Ascending aorta (tissue), 2 donors: ENCODE results near the gene KAZN. TPM values are rescaled to one million over a fixed set of nuclear protein-coding genes. Genes with fewer than 3 reads are reported as not detected.

ENCODE experiments used
- DNase-seq, 2 donors: peaks; one replicate each; pipeline ENCODE4 v3.0.0-alpha.2; 2019; ENCODE audit warnings: low spot score in 2 of 2
- H3K27ac ChIP-seq, 2 donors: fragments of 200-600 bp; sonication (generic); one replicate each; pipeline ENCODE4 v1.5.1; 2016 to 2017; ENCODE audit warnings: mild to moderate bottlenecking in 1 of 2
- H3K27me3 ChIP-seq: fragments of 200-600 bp; sonication (generic); one replicate; pipeline ENCODE4 v1.5.1; 2017
- H3K36me3 ChIP-seq, 2 donors: fragments of 200-600 bp; sonication (generic); one replicate each; pipeline ENCODE4 v1.5.1; 2016
- H3K4me1 ChIP-seq, 2 donors: fragments of 200-600 bp; sonication (generic); one replicate each; pipeline ENCODE4 v1.5.1; 2016 to 2017; ENCODE audit warnings: mild to moderate bottlenecking in 1 of 2
- H3K4me3 ChIP-seq, 2 donors: fragments of 200-600 bp; sonication (generic); one replicate each; pipeline ENCODE4 v1.5.1; 2016 to 2017; ENCODE audit warnings: mild to moderate bottlenecking in 1 of 2
- H3K9me3 ChIP-seq, 2 donors: fragments of 200-600 bp; sonication (generic); one replicate each; pipeline ENCODE4 v1.5.1; 2016
- intact Hi-C: fragments of 100-400 bp; cut with DNase I; formaldehyde crosslinking; loops from one replicate; pipeline ENCODE4 v1.15.1; 2023
- total RNA-seq: library from RNA; depleted of rRNA; stranded (reverse); fragments of >200 nt; gene quantifications from one replicate; pipeline ENCODE4 v1.1.0, GENCODE V29; 2016
- TF ChIP-seq, protein P1 (sequence below), 3 experiments: fragments of 200-600 bp in 2 of 3; fragments of 450-650 bp in 1 of 3; sonication (generic) in 2 of 3; IDR thresholded peaks; one replicate each; pipeline ENCODE4 v1.5.1; 2016 to 2019; ENCODE audit warnings: antibody characterized with exemption in 3 of 3, mild to moderate bottlenecking in 1 of 3, moderate library complexity in 1 of 3

Gene KAZN
- total RNA-seq, 1 donor from 2014 or later, result 58.5 TPM

DNA sequence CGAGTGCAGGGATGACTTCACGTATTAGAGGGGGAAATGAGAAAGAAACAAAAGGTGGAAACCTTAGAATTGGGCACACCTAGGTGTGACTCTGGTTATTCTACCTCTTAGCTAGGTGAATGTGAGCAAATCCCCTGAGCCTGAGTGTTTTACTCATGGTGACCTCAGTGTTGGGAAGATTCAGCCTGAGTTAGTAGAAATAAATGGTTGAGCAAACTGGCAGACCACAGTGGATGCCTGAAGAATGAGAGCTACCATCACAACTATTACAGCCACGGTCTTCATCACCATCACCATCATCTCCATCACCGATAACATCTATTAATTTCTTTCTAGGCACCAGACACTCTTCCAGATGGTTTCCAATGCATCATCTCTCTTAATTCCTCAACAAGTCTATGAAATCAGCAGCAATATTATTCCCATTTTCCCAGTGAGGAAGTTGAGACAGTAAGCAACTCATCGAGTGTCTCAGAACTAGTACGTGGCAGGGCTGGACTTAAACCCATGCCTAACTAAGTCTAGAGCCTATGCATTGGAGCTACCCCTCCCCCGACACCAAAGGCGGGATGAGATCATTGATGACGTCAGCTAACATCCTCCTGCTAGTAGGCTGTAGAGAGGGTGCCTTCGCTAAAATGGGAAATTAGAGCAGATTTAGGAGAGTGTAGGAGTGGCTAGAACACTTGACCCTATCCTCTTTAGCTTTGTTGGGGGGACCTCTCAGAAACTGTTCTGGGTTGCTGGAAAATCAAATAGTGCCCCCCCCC lies 7.9 kb upstream of the KAZN start:
- intact Hi-C loops, result no loop called here
- no peak overlapping the region for H3K27ac ChIP-seq
- TF ChIP-seq, protein P1, sequence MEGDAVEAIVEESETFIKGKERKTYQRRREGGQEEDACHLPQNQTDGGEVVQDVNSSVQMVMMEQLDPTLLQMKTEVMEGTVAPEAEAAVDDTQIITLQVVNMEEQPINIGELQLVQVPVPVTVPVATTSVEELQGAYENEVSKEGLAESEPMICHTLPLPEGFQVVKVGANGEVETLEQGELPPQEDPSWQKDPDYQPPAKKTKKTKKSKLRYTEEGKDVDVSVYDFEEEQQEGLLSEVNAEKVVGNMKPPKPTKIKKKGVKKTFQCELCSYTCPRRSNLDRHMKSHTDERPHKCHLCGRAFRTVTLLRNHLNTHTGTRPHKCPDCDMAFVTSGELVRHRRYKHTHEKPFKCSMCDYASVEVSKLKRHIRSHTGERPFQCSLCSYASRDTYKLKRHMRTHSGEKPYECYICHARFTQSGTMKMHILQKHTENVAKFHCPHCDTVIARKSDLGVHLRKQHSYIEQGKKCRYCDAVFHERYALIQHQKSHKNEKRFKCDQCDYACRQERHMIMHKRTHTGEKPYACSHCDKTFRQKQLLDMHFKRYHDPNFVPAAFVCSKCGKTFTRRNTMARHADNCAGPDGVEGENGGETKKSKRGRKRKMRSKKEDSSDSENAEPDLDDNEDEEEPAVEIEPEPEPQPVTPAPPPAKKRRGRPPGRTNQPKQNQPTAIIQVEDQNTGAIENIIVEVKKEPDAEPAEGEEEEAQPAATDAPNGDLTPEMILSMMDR (IDR thresholded peaks at IDR 0.05), result no peak

DNA sequence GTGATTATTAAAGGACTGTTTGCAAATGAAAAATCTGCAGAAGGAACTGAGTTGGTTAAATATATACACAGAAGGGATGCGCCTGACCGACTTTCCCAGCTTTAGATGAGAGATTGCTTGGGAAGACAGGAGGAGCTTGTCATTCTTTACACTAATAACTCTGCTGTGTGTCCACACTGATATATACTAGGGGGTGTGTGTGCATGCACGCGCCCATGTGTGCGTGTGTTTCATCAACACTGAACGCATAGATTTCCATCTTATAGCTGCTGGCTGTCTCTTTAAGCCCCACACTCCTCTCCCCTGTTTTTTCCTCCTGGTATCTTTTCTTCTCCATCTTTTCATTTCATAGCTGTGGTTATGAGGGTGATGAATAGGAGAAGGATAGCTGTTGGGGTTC lies 6.9 kb upstream of the KAZN start:
- Histone ChIP-seq H3K27ac (no peak overlapping the region), H3K4me3 (no peak overlapping the region), H3K36me3 (no peaks in the 10 kb centered on the region), H3K27me3 (no peaks in the 10 kb centered on the region), H3K4me1 (no peaks in the 10 kb centered on the region), H3K9me3 (no peaks in the 10 kb centered on the region)
- TF ChIP-seq, protein P1 (IDR thresholded peaks at IDR 0.05), result no peak
- DNase-seq, result no peak
- intact Hi-C loops, result no loop called here

More for the DNA sequence above, 7.9 kb upstream of the KAZN start:
- Histone ChIP-seq H3K4me1 (no peaks in the 10 kb centered on the region), H3K4me3 (no peak overlapping the region), H3K27me3 (no peaks in the 10 kb centered on the region), H3K9me3 (no peaks in the 10 kb centered on the region), H3K36me3 (no peaks in the 10 kb centered on the region)
- no peak for DNase-seq

DNA sequence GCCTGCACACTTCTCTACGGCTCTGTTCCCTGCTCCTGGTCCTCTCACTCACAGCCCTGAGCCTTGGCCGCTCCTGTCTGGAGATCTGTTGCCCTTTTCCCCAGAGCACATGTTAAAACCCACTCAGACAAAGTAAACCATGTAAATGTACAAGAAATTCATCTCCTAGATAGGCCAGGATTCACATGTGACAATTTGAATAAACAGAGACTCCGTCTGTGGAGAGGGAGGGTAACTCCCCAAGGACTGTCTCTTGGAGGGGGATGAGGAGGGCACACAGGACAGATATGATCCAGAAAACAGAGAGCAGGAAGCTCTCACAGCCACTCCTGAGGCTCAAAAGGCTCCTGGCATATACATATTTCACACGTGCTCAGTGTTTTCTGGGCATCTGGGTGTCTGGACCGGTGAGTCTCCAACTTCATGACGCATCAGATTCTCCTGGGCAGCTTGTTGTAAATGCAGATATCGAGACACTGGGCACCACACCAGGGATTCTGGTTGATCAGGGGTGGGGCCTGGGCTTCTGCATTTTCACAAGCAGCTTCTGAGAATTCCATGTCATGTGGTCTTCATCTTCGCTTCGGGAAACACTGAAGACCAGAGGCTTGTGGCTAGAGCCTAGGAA lies 6.4 kb upstream of the KAZN start:
- H3K9me3 ChIP-seq, result no peaks in the 10 kb centered on the region
- TF ChIP-seq, protein P1 (IDR thresholded peaks at IDR 0.05), result no peak
- H3K36me3 ChIP-seq, result no peaks in the 10 kb centered on the region
- no peak overlapping the region for H3K4me3 ChIP-seq
- intact Hi-C loops, result no loop called here
- H3K27me3 ChIP-seq, result no peaks in the 10 kb centered on the region
- H3K27ac ChIP-seq, result no peak overlapping the region
- DNase-seq, result no peak
- H3K4me1 ChIP-seq, result no peaks in the 10 kb centered on the region

DNA sequence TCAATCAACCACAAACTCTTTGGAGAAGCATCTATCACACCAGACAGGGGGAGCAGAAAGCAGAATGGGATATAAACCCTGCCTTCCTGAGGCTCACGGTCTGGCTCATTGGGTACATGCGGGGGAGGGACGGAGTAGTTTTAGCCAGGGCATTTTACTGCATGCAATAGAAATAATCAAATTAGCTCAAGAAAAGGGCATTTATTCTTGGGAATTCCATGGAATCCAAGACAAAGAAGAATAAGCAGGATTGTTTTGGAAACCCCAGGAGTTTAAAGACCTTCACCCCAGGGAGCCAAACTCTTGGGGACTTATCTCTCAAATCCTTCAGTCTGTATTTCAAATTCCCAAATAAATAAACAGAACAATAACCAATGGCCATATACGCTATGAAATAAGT lies 5.2 kb upstream of the KAZN start:
- Histone ChIP-seq H3K36me3 (no peaks in the 10 kb centered on the region), H3K4me3 (no peak overlapping the region), H3K27me3 (peaks cover 6% of the 10 kb centered on the region), H3K27ac (no peak overlapping the region), H3K4me1 (no peaks in the 10 kb centered on the region), H3K9me3 (no peaks in the 10 kb centered on the region)
- DNase-seq, result no peak
- TF ChIP-seq, protein P1 (IDR thresholded peaks at IDR 0.05), result no peak
- intact Hi-C loops, result no loop called here

DNA sequence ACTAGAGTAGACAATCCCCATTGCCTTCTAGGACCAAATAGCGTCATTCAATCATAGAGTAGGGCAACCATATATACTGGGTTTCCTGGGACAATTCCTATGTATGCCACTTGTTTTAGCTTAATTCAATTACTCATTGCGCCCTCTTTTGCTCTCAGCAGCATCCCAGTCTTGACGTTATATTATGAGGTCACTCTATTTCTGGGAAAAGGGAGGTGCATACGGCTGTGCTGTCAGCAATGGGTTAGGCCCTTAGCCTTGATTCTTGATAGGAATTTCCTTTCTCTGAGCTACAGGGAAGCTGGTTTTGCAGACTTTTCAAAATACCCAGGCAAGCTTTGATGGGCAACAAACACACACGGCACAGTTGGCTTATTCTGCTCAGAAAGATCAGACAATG lies 4.4 kb upstream of the KAZN start:
- Histone ChIP-seq H3K9me3 (no peaks in the 10 kb centered on the region), H3K27ac (no peak overlapping the region), H3K4me3 (no peak overlapping the region), H3K36me3 (no peaks in the 10 kb centered on the region), H3K4me1 (peaks cover 0 to 2% of the 10 kb centered on the region in 2 donors), H3K27me3 (peaks cover 12% of the 10 kb centered on the region)
- no peak for DNase-seq
- intact Hi-C loops, result no loop called here
- TF ChIP-seq, protein P1 (IDR thresholded peaks at IDR 0.05), result no peak
